K562 (cell line): Measurements from ENCODE around the gene GLYATL1. TPM values are rescaled to one million over a fixed set of nuclear protein-coding genes. Genes with fewer than 3 reads are reported as not detected.

ENCODE experiments used
- ATAC-seq: fragments of 200-7000 bp; cut with Tn5 transposase; 3 replicates; pipeline ENCODE4 v1.9.1; 2020; ENCODE audit warnings: moderate library complexity
- BruUV-seq: library from RNA; stranded (reverse); fragments of 400-500 nt; replicated peaks from 2 replicates; lab custom pipeline; 2021; lab: Mats Ljungman, UMichigan
- CTCF ChIA-PET: fragments of 300-600 bp; formaldehyde crosslinking; extraction: SDS; loops from one replicate; lab custom pipeline; 2021; ENCODE audit warnings: low intra/inter-chr PET ratio; lab: Yijun Ruan, JAX
- POLR2A ChIA-PET: fragments of 300-600, 350-650 bp; sonication (Branson Sonifier 250); formaldehyde crosslinking; extraction: SDS; loops from one replicate; lab custom pipeline; 2021; ENCODE audit warnings: antibody characterized with exemption, inconsistent platforms; lab: Yijun Ruan, JAX
- DNase-seq, 4 experiments: peaks; one replicate each; pipeline versions ENCODE4 v3.0.0 to v3.0.0-alpha.2; 2011 to 2018; ENCODE audit warnings: low spot score in 3 of 4, mixed read lengths in 3 of 4; ENCODE audit errors: extremely low read depth in 1 of 4
- FAIRE-seq: peaks from 2 replicates; lab custom pipeline; 2011; peaks lifted over from hg19 to GRCh38; lab: Jason Lieb, UNC
- H2AFZ ChIP-seq: 2 replicates; pipeline ENCODE4 v1.6.0; 2011; ENCODE audit warnings: low read depth, low read length, control low read depth, inconsistent platforms
- H3K27ac ChIP-seq: fragments of 200-600 bp; 3 replicates; pipeline ENCODE4 v1.8.0; 2011; ENCODE audit warnings: low read depth, mild to moderate bottlenecking, control low read depth, inconsistent platforms, low read length, moderate library complexity, mixed read lengths; ENCODE audit errors: extremely low read depth
- H3K27me3 ChIP-seq, 2 experiments: fragments of 300-600 bp in 1 of 2; 2 replicates in 1 of 2; 3 replicates in 1 of 2; pipeline versions ENCODE4 v1.6.0 to v1.8.0; 2011; ENCODE audit warnings: inconsistent platforms in 2 of 2, low read length in 2 of 2, mild to moderate bottlenecking in 1 of 2, mixed read lengths in 1 of 2, moderate library complexity in 1 of 2; ENCODE audit not compliant: control insufficient read depth in 2 of 2, insufficient read depth in 2 of 2
- H3K36me3 ChIP-seq: fragments of 300-600 bp; 3 replicates; pipeline ENCODE4 v1.8.0; 2011; ENCODE audit warnings: mild to moderate bottlenecking, low read length, inconsistent platforms; ENCODE audit not compliant: control insufficient read depth, insufficient read depth
- H3K4me1 ChIP-seq, 2 experiments: fragments of 200-600 bp in 1 of 2; replicated peaks in 1 of 2; 2 replicates in 1 of 2; 3 replicates in 1 of 2; pipeline versions ENCODE4 v1.5.1 to v1.8.0; 2011; ENCODE audit warnings: inconsistent platforms in 2 of 2, low read length in 2 of 2, mild to moderate bottlenecking in 1 of 2, mixed read lengths in 1 of 2, moderate library complexity in 1 of 2; ENCODE audit not compliant: control insufficient read depth in 2 of 2, insufficient read depth in 2 of 2
- H3K4me2 ChIP-seq: 2 replicates; pipeline ENCODE4 v1.6.1; 2011; ENCODE audit warnings: low read length, control low read depth, inconsistent platforms, mixed read lengths; ENCODE audit not compliant: insufficient read depth
- H3K4me3 ChIP-seq: fragments of 200-600 bp; sonication (generic), shearing (Covaris generic); 2 replicates; pipeline ENCODE4 v1.5.1; 2016; ENCODE audit warnings: control low read depth, inconsistent platforms
- H3K79me2 ChIP-seq: fragments of 200-600 bp; 3 replicates; pipeline ENCODE4 v1.8.0; 2011; ENCODE audit warnings: low read length, inconsistent platforms; ENCODE audit not compliant: control insufficient read depth, insufficient read depth
- H3K9ac ChIP-seq, 2 experiments: 2 replicates each; pipeline versions ENCODE4 v1.6.0 to v1.6.1; 2011; ENCODE audit warnings: low read depth in 2 of 2, low read length in 2 of 2, control low read depth in 1 of 2, inconsistent platforms in 1 of 2, mild to moderate bottlenecking in 1 of 2, mixed read lengths in 1 of 2; ENCODE audit not compliant: insufficient read depth in 1 of 2
- H3K9me1 ChIP-seq: one replicate; pipeline ENCODE4 v1.6.0; 2011; ENCODE audit warnings: inconsistent platforms, mild to moderate bottlenecking, low read length, moderate library complexity; ENCODE audit not compliant: control insufficient read depth, insufficient read depth
- H3K9me3 ChIP-seq: replicated peaks from 2 replicates; pipeline ENCODE4 v1.5.1; 2011; ENCODE audit warnings: low read depth, low read length, inconsistent platforms; ENCODE audit not compliant: control insufficient read depth, insufficient read depth
- H4K20me1 ChIP-seq: replicated peaks from 2 replicates; pipeline ENCODE4 v1.6.1; 2011; ENCODE audit warnings: low read length, inconsistent platforms, mixed read lengths; ENCODE audit not compliant: control insufficient read depth, insufficient read depth
- BRD9 ChIP-seq: fragments of 450-650 bp; IDR thresholded peaks from 2 replicates; pipeline ENCODE4 v1.6.1; 2018; ENCODE audit warnings: low read depth; ENCODE audit not compliant: partially characterized antibody
- CREM ChIP-seq: IDR thresholded peaks from 2 replicates; pipeline ENCODE4 v1.6.1; 2014; ENCODE audit warnings: antibody characterized with exemption, low read depth
- DIDO1 ChIP-seq: fragments of 450-650 bp; IDR thresholded peaks from 2 replicates; pipeline ENCODE4 v1.6.1; 2016; ENCODE audit warnings: low read depth, missing biosample characterization, missing genetic modification characterization
- DPF2 ChIP-seq: fragments of 450-650 bp; IDR thresholded peaks from 2 replicates; pipeline ENCODE4 v1.6.1; 2016
- EP400 ChIP-seq: fragments of 450-650 bp; IDR thresholded peaks from 2 replicates; pipeline ENCODE4 v1.6.1; 2017; ENCODE audit warnings: antibody characterized with exemption, mild to moderate bottlenecking, moderate library complexity
- GABPB2 ChIP-seq: fragments of 250-450 bp; sonication (Bioruptor Pico); conservative IDR thresholded peaks from 2 replicates; pipeline ENCODE4 v1.5.1; 2021; ENCODE audit warnings: mild to moderate bottlenecking
- HNRNPLL ChIP-seq: fragments of 200-400 bp; formaldehyde crosslinking; IDR thresholded peaks from 2 replicates; pipeline ENCODE4 v1.6.1; 2017; ENCODE audit warnings: low read length, low read depth, mild to moderate bottlenecking; ENCODE audit not compliant: poor library complexity, severe bottlenecking
- KHSRP ChIP-seq: fragments of 450-650 bp; IDR thresholded peaks from 2 replicates; pipeline ENCODE4 v1.6.1; 2017
- MEIS2 ChIP-seq: fragments of 450-650 bp; IDR thresholded peaks from 2 replicates; pipeline ENCODE4 v1.6.1; 2014; ENCODE audit warnings: mild to moderate bottlenecking; ENCODE audit not compliant: partially characterized antibody
- NR2C2 ChIP-seq, 2 experiments: fragments of 200-800 bp in 1 of 2; sonication (Bioruptor generic) in 1 of 2; sonication (generic) in 1 of 2; formaldehyde crosslinking in 1 of 2; IDR thresholded peaks; 2 replicates each; pipeline versions ENCODE4 v1.6.1 to v1.8.0; 2016 to 2022; ENCODE audit warnings: mild to moderate bottlenecking in 1 of 2, missing compliant biosample characterization in 1 of 2, missing genetic modification characterization in 1 of 2, missing genetic modification reagents in 1 of 2
- RFX7 ChIP-seq: fragments of 250-450 bp; sonication (Bioruptor Pico); IDR thresholded peaks from 2 replicates; pipeline ENCODE4 v1.5.1; 2021; ENCODE audit warnings: mild to moderate bottlenecking
- ZNF134 ChIP-seq: fragments of 250-450 bp; sonication (Bioruptor Pico); conservative IDR thresholded peaks from 2 replicates; pipeline ENCODE4 v1.4.0; 2020
- ZNF143 ChIP-seq: sonication (generic); formaldehyde crosslinking; IDR thresholded peaks from 2 replicates; pipeline ENCODE4 v1.9.0; 2022; ENCODE audit warnings: mild to moderate bottlenecking, missing genetic modification reagents
- ZNF780A ChIP-seq: fragments of 250-450 bp; sonication (Bioruptor Pico); IDR thresholded peaks from 2 replicates; pipeline ENCODE4 v1.5.0; 2021; ENCODE audit warnings: mild to moderate bottlenecking
- ZNF785 ChIP-seq: fragments of 250-450 bp; sonication (Bioruptor Pico); IDR thresholded peaks from 2 replicates; pipeline ENCODE4 v1.4.0; 2020; ENCODE audit warnings: mild to moderate bottlenecking
- WGBS: fragments of 100-300 bp; shearing (Covaris generic); methylation state at CpG from one replicate; pipeline ENCODE4 v1.1.6; 2016; ENCODE audit warnings: low coverage, mixed read lengths; ENCODE audit not compliant: insufficient coverage; ENCODE audit errors: missing lambda C conversion rate; 5-methylcytosine and 5-hydroxymethylcytosine counted together
- in situ Hi-C: fragments of 300-500 bp; cut with MboI; formaldehyde crosslinking; loops from 4 replicates; pipeline ENCODE4 v1.15.0; 2018; ENCODE audit warnings: inconsistent platforms, mixed read lengths
- intact Hi-C: fragments of 100-400 bp; cut with micrococcal nuclease; formaldehyde crosslinking; loops from 2 replicates; pipeline ENCODE4 v1.14.2; 2022
- polyA plus RNA-seq, 8 experiments: library from polyadenylated mRNA; depleted of rRNA in 4 of 8; stranded (reverse) in 5 of 8; unstranded in 3 of 8; fragments of >200 nt; fragmentation: Nextera tagmentation in 2 of 8; fragmentation: Illumina TruSeq in 1 of 8; extraction: Ambion mirVana in 2 of 8; extraction: Trizol in 1 of 8; gene quantifications; 2 replicates each; pipeline versions ENCODE4 v1.2.1 to v1.2.3, GENCODE V29; 2011 to 2014; ENCODE audit warnings: inconsistent platforms in 1 of 8, missing spikeins in 1 of 8
- total RNA-seq, 7 experiments: library from RNA; depleted of rRNA in 6 of 7; stranded (reverse); fragments of >200 nt in 6 of 7; fragmentation: Illumina TruSeq in 2 of 7; extraction: Trizol in 2 of 7; gene quantifications; 2 replicates each; pipeline versions ENCODE4 v1.2.1 to v1.2.3, GENCODE V29; 2011 to 2021; ENCODE audit warnings: low replicate concordance in 1 of 7
- TF ChIP-seq, protein P1 (sequence below), 3 experiments: IDR thresholded peaks in 2 of 3; conservative IDR thresholded peaks in 1 of 3; 2 replicates each; pipeline ENCODE4 v1.5.1; 2011 to 2012; ENCODE audit warnings: low read length in 3 of 3, mild to moderate bottlenecking in 3 of 3, control low read depth in 2 of 3, improper control_type of control experiment in 1 of 3, inconsistent platforms in 1 of 3, low read depth in 1 of 3, mixed read lengths in 1 of 3, moderate library complexity in 1 of 3; ENCODE audit not compliant: insufficient read depth in 2 of 3

GLYATL1 gene
- total and polyA plus RNA-seq, 9 of the 15 experiments (the other 6 are each of a cell fraction or from before 2014, with no cell fraction given), result not detected

DNA sequence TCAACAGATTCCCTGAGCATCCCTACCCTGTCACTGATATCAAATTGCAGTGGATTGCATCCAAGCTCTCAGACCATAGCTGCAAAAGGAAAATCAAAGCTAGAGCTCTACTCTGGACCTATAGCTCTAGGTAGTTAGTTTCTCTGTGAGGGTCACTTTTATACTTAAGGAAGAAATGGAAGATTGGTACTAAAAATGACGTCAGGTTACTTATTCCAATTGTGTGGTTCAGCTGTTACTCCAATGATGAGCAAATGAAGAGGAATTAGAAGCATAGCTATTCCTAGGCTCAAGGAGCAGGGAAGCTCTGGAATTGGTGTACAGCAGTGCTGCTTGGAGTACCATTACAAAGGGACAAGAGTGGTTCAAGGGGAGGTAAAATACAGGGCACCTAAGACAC, 36.4 kb upstream of the GLYATL1 start:
- DNase-seq (no peak), FAIRE-seq (no peak), ATAC-seq (no peak)
- H3K27me3 ChIP-seq, result peaks cover 5 to 16% of the 10 kb centered on the region in 2 experiments; a peak in 2 of 5 replicates
- 0% methylated on average over 1 of the region's 1 CpG for WGBS
- no peak overlapping the region for H3K27ac ChIP-seq
- no peak overlapping the region for H3K4me2 ChIP-seq
- H3K9ac ChIP-seq, result no peak overlapping the region
- ChIA-PET CTCF (interaction anchor here (0.7 kb wide), 1 partner anchor 326 kb away, joined by 4 read pairs; no protein-coding TSS in a partner anchor), POLR2A (no interaction called here)
- no peaks in the 10 kb centered on the region for H3K79me2 ChIP-seq
- TF ChIP-seq KHSRP (no peak), DIDO1 (tag) (no peak)
- no peaks in the 10 kb centered on the region for H3K9me3 ChIP-seq
- H3K36me3 ChIP-seq, result no peaks in the 10 kb centered on the region
- no TSS peak for BruUV-seq
- H3K4me3 ChIP-seq, result no peak overlapping the region
- no peak overlapping the region for H2AFZ ChIP-seq
- no peaks in the 10 kb centered on the region for H4K20me1 ChIP-seq
- peaks cover 0 to 5% of the 10 kb centered on the region in 2 experiments; a peak in 2 of 5 replicates for H3K4me1 ChIP-seq
- no peaks in the 10 kb centered on the region for H3K9me1 ChIP-seq
- intact Hi-C loops (no loop called here), in situ Hi-C loops (no loop called here)

DNA sequence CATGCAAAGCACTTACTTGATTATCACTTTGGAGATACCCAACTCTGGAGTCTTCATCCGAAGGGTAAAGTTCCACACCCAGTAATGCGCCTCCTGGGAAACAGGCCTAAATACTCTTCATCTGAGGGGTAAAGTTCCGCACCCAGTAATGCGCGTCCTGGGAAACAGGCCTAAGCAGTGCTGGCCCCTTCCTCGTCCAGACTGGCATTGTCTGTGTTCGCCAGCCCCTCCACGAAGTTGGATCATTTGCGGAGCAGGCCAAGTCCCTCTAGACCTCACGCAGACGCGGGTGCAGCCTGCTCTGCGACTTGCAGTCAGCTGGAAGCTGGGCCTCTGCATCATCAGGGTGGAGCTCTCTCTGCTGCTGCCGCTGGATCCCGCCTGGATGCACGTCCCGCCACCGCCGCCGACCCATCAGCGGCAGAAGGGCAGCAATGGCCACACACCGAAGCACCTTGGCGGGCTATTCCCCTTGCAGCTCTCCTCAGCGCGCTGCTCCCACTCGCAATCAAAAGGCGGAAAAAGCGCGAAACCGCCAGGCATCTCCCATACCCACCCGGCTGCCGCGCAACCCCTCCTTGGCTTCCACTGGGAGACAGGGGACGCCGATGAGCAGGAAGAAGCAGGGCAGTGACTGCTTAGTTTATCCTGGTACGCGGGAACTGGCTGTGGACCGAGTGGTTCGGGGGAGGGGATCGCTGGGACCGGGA, 34.1 kb upstream of the GLYATL1 start:
- ATAC-seq (no peak), DNase-seq (no peak), FAIRE-seq (no peak)
- Histone ChIP-seq H3K4me2 (no peak overlapping the region), H3K27ac (no peak overlapping the region), H3K36me3 (no peaks in the 10 kb centered on the region), H3K4me1 (peaks cover 0 to 5% of the 10 kb centered on the region in 2 experiments; a peak in 2 of 5 replicates), H3K9me3 (no peaks in the 10 kb centered on the region), H3K9ac (no peak overlapping the region), H3K9me1 (no peaks in the 10 kb centered on the region), H3K27me3 (peaks cover 5 to 16% of the 10 kb centered on the region in 2 experiments; a peak in 2 of 5 replicates), H3K79me2 (no peaks in the 10 kb centered on the region), H4K20me1 (no peaks in the 10 kb centered on the region), H3K4me3 (no peak overlapping the region), H2AFZ (no peak overlapping the region)
- in situ Hi-C loops, result no loop called here
- ChIA-PET CTCF (no interaction called here), POLR2A (no interaction called here)
- no TSS peak for BruUV-seq
- 20% methylated on average over 24 of the region's 41 CpGs for WGBS
- intact Hi-C loops, result no loop called here
- TF ChIP-seq CREM (no peak), ZNF780A (CRISPR knock-in tag) (no peak), RFX7 (CRISPR knock-in tag) (no peak), DPF2 (no peak), ZNF143 (CRISPR knock-in tag) (no peak), ZNF134 (CRISPR knock-in tag) (no peak), NR2C2 (CRISPR knock-in tag; IDR thresholded peaks at IDR 0.05) (no peak), NR2C2 (tag; IDR thresholded peaks at IDR 0.05) (no peak), GABPB2 (CRISPR knock-in tag) (no peak), BRD9 (no peak), EP400 (no peak), ZNF785 (CRISPR knock-in tag) (no peak), HNRNPLL (no peak), MEIS2 (no peak)
- TF ChIP-seq, protein P1, sequence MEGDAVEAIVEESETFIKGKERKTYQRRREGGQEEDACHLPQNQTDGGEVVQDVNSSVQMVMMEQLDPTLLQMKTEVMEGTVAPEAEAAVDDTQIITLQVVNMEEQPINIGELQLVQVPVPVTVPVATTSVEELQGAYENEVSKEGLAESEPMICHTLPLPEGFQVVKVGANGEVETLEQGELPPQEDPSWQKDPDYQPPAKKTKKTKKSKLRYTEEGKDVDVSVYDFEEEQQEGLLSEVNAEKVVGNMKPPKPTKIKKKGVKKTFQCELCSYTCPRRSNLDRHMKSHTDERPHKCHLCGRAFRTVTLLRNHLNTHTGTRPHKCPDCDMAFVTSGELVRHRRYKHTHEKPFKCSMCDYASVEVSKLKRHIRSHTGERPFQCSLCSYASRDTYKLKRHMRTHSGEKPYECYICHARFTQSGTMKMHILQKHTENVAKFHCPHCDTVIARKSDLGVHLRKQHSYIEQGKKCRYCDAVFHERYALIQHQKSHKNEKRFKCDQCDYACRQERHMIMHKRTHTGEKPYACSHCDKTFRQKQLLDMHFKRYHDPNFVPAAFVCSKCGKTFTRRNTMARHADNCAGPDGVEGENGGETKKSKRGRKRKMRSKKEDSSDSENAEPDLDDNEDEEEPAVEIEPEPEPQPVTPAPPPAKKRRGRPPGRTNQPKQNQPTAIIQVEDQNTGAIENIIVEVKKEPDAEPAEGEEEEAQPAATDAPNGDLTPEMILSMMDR (IDR thresholded peaks at IDR 0.05 in 2 of 3, conservative IDR thresholded peaks at IDR 0.05 in 1 of 3; ENCODE audit: insufficient read depth in 2 of 3, low read depth in 1 of 3, low read length in 3 of 3), result no peak
